GM19438 (cell line): ENCODE data around the gene KRTAP19-8.

ENCODE experiments used
- ATAC-seq: cut with Tn5 transposase; IDR thresholded peaks from one replicate; pipeline ENCODE4 v1.9.1; 2021; ENCODE audit warnings: low read depth; ENCODE audit not compliant: unreplicated experiment

The KRTAP19-8 gene

DNA sequence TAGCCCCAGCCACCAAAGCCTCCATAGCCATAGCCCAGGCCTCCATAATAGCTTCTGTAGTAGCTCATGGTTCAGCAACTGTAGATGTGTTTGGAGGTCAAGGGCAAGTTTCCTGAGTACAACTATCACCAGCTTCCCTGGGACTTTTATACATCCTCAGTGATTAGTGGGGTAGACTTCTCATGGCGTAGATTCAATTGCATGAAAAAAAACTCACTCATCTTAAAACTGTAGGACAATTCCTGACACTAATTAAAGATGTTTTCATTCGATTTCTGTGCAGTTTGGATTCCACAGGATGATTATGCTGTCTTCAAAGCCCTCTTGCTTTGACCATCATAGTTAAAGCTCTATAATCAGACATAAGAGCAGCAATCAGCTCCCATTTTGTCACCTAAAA is at the start of gene KRTAP19-8:
KRTAP19-8 (minus strand) TSS at position 101 of the 400 bp plus-strand sequence; CDS start at position 68, 33 bp downstream.
- no peak for ATAC-seq

- no peak for ATAC-seq
Measured at GRCh38 chr21:31087639-31088473, 49.6 kb upstream of the KRTAP19-8 start.

GRCh38 chr21:31084689-31085088 is 46.4 kb upstream of the KRTAP19-8 start:
- ATAC-seq = no peak

DNA sequence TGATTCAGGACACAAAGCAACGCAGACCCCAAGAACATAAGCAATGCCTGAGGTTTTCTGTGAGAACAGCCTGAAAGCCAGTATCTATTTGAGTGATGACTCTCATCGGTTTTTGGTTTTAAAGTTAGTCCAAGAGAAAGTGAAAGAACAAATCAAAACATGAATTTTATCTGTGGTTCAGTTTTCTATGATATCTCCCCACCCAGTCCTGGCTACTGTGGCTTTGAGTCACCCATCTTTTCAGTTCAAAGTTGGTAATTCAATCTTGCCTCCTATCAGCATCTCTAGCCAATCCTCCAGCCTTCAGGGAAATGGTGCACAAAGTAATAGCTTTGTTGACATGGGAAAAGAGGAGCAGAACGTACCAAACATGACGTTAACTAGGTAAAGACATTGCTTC is 40.5 kb upstream of the KRTAP19-8 start:
- peak; percentile 69 for ATAC-seq

DNA sequence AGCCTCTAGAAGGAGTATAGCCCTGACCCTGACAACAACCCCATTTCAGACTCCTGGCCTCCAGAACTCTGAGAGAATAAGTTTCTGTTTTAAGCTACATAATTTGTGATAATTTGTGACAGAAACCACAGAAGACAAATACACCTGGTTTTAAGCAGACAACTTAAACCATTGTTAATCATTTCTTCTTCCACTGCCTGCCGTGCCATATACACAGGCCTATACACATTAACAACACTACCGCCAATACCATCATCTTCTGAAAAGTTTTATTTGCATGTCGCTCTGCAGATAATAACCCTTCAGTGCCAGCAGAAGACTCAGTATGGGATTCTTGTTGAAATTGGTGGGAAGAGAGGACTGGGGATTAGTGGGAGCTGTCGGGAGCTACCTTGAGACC is 39.9 kb upstream of the KRTAP19-8 start:
- peak; percentile 39 for ATAC-seq

DNA sequence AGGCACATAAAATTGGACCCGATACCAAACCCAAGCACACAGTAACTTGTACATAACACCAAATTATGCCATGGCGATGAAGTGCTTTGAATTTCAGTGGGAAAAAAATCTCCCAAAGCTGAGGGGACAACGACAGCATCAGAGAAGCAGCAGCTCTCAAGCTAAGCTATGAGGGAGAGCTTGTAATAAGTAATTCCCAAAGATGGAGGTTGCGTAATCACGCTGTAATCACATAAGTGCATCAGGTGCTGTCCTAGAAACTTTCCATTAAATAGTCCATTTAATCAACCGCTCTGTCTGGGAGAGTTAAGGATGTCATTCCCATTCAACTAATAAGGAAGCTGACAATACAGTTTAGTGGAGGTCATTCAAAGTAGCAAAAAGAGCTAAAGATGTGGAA is 37.6 kb upstream of the KRTAP19-8 start:
- no peak for ATAC-seq

- ATAC-seq = no peak
Measured at GRCh38 chr21:31072533-31072932, 34.3 kb upstream of the KRTAP19-8 start.

GRCh38 chr21:31064803-31065202 is 26.5 kb upstream of the KRTAP19-8 start:
- ATAC-seq = no peak

- ATAC-seq = no peak
Measured at GRCh38 chr21:31052489-31053142, 14.3 kb upstream of the KRTAP19-8 start.

GRCh38 chr21:31050577-31051157 is 12.4 kb upstream of the KRTAP19-8 start:
- no peak for ATAC-seq

DNA sequence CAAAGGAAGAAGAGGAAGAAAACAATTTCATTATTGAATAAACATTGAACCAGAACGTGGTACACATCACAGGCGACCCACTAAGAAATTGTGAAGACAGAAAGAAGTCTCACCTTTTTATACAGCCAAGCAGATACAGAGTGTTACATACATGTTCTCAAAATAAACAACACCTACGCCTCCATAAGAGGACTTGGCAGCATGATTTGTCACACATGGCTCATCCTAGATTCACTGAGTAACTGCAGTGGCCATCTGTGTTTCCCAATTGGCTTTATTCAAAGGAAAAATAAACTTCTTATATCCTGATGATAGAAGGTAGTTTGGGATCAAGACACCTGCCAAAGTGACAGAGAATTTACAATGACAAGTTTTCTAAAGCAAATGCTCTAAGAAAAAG is 7.6 kb upstream of the KRTAP19-8 start:
- ATAC-seq = no peak

DNA sequence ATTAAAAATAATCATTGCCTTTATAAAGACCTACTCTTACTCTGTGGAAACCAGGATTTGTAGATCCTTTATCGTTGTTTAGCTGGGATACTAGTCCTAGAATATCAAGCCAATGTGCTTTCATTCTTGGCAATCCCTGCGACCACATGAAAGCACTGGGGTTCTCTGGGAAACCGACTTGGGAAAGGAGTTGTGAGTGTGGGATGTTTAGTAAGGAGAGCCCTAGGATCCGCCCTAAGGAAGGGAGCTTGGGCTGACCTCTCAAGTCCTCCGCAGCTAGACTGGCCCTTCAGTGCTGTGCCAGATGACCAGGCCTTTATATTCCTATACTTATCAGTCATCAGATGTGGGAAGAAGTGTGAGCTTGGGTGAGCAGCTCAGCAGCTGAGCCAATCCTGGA is 5.2 kb upstream of the KRTAP19-8 start:
- no peak for ATAC-seq

GRCh38 chr21:31042080-31042464 is 3.8 kb upstream of the KRTAP19-8 start:
- no peak for ATAC-seq

DNA sequence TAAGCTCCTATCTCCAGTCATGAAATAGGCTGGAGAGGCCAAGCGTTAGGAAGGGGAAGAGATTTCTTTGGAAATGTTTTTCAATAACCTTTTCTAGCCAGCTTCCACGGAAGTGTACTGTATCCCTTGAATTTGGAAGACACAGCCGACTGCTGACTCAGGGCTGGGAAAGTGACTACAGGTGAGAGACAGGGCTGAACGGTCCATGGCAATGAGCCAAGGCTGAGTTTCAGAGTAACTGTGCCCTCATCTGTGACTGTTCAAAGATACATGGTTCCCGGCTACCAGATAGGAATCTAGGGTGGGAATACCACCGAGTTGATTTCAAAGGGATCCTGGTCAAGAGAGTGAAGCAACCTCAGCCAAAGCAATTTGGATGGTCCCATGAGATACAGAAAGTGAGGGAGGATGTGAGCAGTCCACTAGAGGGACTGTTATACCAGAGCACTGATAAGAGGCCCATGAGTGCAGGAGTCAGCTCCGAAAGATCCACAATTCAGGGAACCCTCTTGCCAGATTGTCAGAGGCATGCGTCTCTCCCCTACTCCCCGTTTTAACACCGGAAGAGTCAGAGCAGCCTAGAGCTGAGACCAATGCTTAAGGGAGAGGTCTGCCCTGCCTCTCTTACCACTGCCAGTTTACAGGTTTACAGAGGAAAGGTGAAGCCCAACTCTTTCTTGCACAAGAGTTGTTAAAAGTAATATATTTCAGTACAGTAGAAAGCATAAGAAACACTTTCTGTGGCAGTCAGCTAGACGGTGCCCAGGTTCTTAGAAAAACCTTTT is 3.2 kb upstream of the KRTAP19-8 start:
- ATAC-seq = no peak

GRCh38 chr21:31034378-31034777 is 3.9 kb downstream of the KRTAP19-8 start:
- ATAC-seq = no peak

- ATAC-seq = peak; percentile 88
Measured at GRCh38 chr21:31030367-31031106, 7.7 kb downstream of the KRTAP19-8 start.

- no peak for ATAC-seq
Measured at GRCh38 chr21:31023680-31024079, 14.6 kb downstream of the KRTAP19-8 start.

- no peak for ATAC-seq
Measured at GRCh38 chr21:31022306-31022705, 16.0 kb downstream of the KRTAP19-8 start.

GRCh38 chr21:31018232-31018631 is 20.0 kb downstream of the KRTAP19-8 start:
- ATAC-seq = no peak

GRCh38 chr21:31014891-31015290 is 23.4 kb downstream of the KRTAP19-8 start:
- ATAC-seq = no peak
